Measurements from ENCODE around the gene ADGRV1. TPM values are rescaled to one million over a fixed set of nuclear protein-coding genes. Genes with fewer than 3 reads are reported as not detected.

ADGRV1 gene
- polyA plus RNA-seq, 2 of the 4 experiments (the other 2 are of a cell fraction), result 0.70 to 3.7 TPM

DNA sequence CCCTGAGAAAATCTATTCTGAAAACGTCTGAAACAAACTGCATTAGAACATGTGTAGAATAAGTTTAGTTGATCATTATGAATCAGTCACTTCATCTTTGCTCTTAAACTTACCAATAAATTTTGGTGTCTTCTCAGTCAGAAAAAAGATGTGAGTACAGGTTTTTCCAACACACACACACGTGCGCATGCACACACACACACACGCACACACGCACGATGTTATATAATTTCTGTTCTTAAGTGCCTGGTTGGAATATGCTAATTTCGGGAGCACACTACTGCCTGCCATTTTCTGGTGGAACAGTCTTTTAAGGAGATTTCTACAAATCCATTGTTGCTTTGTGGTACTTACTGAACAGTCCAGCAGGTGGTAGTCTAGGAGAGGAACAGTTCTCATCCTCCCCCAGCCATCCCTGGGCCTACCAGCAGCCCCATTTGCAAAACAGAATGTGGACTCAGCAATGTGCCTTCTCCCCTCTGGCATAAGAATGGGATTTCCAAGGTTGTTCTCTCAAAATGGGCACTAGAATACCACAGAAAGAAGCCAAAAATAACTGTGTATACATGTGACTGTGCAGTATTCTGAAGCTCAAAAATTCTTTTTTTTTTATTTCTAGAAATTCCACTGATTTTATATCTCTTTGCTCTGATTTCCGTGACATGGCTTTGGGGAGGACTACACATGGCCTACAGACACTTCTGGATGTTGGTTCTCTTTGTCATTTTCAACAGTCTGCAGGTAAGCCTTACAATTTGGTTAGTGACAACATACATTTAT, 543.2 kb downstream of the ADGRV1 start:
- H3K27ac ChIP-seq, result peak overlapping the region; percentile 32 to 78
- CTCF ChIA-PET, result interaction anchor here (0.5 to 4.2 kb wide), 18 partner anchors 8 to 286 kb away, joined by 3 to 48 read pairs (median 4); partner anchors contain the start of gene ARRDC3

DNA sequence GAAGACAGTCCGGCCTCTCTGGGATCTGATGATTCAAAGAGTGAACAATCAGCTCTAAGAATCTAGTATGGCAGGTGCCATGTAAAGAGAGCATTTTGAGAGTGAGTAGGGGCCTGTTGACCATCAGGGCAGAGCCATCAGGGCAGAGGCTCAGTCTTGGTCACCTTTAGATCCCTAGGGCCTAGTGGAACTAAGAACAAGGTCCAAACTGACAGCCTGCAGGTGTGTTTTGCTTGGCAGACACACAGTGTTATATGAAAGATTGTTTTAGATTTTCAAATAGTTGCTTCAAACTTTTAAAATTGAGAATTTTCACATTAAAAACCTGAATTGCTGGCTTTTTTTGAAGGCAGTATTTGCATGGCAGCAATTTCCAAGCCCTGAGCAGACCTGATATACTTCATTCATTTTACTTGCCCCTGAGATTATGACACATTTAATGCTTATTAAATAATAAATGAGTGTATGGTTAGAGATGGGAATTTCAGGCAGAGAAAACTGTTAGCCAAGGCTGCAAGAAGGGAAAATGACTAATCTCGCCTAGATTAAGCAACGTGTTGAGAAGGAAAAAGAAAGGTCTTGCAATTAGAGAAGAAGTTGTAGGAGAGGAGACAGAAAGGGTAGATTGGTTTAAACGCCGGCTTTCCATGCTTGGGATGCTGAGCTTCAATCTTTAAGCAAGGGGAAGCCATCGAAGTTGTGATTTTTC, 544.9 kb downstream of the ADGRV1 start:
- no peak for ATAC-seq
- CTCF ChIA-PET, result interaction anchor here (0.7 to 4.2 kb wide), 11 partner anchors 10 to 304 kb away, joined by 3 to 48 read pairs (median 5); partner anchors contain the start of gene ARRDC3
- no peak overlapping the region for H3K4me3 ChIP-seq
- 84% methylated on average over 6 of the region's 6 CpGs for WGBS (ENCODE audit: missing lambda C conversion rate)
- H3K27ac ChIP-seq, result peak overlapping the region in 1 of 2 experiments; percentile 52; a peak in 3 of 6 replicates
- POLR2A ChIA-PET, result interaction anchor here (2.5 kb wide), 1 partner anchor 279 kb away, joined by 8 read pairs; the partner anchor contains the start of gene ARRDC3
- no peak for DNase-seq (ENCODE audit: low read depth in 1 of 2, low spot score in 1 of 2)
- peaks cover 8% of the 10 kb centered on the region; the same call in 2 of the 3 replicates for H3K9me3 ChIP-seq
- FAIRE-seq, result no peak
- H3K4me2 ChIP-seq, result no peak overlapping the region
- peaks cover 8% of the 10 kb centered on the region; the same call in 2 of the 3 replicates for H3K4me1 ChIP-seq
- TF ChIP-seq POLR2A (IDR thresholded peaks at IDR 0.05; ENCODE audit: low read length) (no peak), FOXS1 (CRISPR knock-in tag; IDR thresholded peaks at IDR 0.05) (no peak), HOXA7 (CRISPR knock-in tag; IDR thresholded peaks at IDR 0.05) (no peak), NFE2L2 (conservative IDR thresholded peaks at IDR 0.05; ENCODE audit: low read length) (no peak), NR3C1 (IDR thresholded peaks at IDR 0.05) (no peak), TP53 (CRISPR knock-in tag; IDR thresholded peaks at IDR 0.05) (no peak), CBX2 (IDR thresholded peaks at IDR 0.05; ENCODE audit: borderline replicate concordance, low read depth) (no peak), SREBF2 (IDR thresholded peaks at IDR 0.05) (no peak), TFCP2L1 (CRISPR knock-in tag; IDR thresholded peaks at IDR 0.05) (no peak), HOXB5 (CRISPR knock-in tag; IDR thresholded peaks at IDR 0.05) (no peak), HEYL (CRISPR knock-in tag; IDR thresholded peaks at IDR 0.05) (no peak)
- TF ChIP-seq, protein P1, sequence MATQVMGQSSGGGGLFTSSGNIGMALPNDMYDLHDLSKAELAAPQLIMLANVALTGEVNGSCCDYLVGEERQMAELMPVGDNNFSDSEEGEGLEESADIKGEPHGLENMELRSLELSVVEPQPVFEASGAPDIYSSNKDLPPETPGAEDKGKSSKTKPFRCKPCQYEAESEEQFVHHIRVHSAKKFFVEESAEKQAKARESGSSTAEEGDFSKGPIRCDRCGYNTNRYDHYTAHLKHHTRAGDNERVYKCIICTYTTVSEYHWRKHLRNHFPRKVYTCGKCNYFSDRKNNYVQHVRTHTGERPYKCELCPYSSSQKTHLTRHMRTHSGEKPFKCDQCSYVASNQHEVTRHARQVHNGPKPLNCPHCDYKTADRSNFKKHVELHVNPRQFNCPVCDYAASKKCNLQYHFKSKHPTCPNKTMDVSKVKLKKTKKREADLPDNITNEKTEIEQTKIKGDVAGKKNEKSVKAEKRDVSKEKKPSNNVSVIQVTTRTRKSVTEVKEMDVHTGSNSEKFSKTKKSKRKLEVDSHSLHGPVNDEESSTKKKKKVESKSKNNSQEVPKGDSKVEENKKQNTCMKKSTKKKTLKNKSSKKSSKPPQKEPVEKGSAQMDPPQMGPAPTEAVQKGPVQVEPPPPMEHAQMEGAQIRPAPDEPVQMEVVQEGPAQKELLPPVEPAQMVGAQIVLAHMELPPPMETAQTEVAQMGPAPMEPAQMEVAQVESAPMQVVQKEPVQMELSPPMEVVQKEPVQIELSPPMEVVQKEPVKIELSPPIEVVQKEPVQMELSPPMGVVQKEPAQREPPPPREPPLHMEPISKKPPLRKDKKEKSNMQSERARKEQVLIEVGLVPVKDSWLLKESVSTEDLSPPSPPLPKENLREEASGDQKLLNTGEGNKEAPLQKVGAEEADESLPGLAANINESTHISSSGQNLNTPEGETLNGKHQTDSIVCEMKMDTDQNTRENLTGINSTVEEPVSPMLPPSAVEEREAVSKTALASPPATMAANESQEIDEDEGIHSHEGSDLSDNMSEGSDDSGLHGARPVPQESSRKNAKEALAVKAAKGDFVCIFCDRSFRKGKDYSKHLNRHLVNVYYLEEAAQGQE (IDR thresholded peaks at IDR 0.05), result no peak
- TF ChIP-seq, protein P2, sequence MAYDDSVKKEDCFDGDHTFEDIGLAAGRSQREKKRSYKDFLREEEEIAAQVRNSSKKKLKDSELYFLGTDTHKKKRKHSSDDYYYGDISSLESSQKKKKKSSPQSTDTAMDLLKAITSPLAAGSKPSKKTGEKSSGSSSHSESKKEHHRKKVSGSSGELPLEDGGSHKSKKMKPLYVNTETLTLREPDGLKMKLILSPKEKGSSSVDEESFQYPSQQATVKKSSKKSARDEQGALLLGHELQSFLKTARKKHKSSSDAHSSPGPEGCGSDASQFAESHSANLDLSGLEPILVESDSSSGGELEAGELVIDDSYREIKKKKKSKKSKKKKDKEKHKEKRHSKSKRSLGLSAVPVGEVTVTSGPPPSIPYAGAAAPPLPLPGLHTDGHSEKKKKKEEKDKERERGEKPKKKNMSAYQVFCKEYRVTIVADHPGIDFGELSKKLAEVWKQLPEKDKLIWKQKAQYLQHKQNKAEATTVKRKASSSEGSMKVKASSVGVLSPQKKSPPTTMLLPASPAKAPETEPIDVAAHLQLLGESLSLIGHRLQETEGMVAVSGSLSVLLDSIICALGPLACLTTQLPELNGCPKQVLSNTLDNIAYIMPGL (CRISPR knock-in tag; IDR thresholded peaks at IDR 0.05; ENCODE audit: borderline replicate concordance), result no peak

More for the DNA sequence above, 543.2 kb downstream of the ADGRV1 start:
- POLR2A ChIA-PET, result interaction anchor here (0.6 to 2.5 kb wide), 2 partner anchors 199 to 281 kb away, joined by 3 to 8 read pairs; partner anchors contain the start of gene ARRDC3
- H3K4me3 ChIP-seq, result no peak overlapping the region
- TF ChIP-seq, protein P3, sequence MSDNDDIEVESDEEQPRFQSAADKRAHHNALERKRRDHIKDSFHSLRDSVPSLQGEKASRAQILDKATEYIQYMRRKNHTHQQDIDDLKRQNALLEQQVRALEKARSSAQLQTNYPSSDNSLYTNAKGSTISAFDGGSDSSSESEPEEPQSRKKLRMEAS (IDR thresholded peaks at IDR 0.05), result 0 out of 2 replicates have a peak, but pooled peaks have one; percentile 41
- TF ChIP-seq RFX5 (IDR thresholded peaks at IDR 0.05) (no peak), CHD2 (IDR thresholded peaks at IDR 0.05; ENCODE audit: low read length, partially characterized antibody) (no peak), ZNF302 (CRISPR knock-in tag; IDR thresholded peaks at IDR 0.05) (no peak), SMC3 (IDR thresholded peaks at IDR 0.05) (peak; percentile 98), RNF2 (IDR thresholded peaks at IDR 0.05; ENCODE audit: borderline replicate concordance, low read depth) (no peak), JUNB (IDR thresholded peaks at IDR 0.05) (no peak), HOXB5 (CRISPR knock-in tag; IDR thresholded peaks at IDR 0.05) (no peak), MAFK (IDR thresholded peaks at IDR 0.05; ENCODE audit: partially characterized antibody) (peak; percentile 77), EP300 (IDR thresholded peaks at IDR 0.05) (no peak), RAD21 (conservative IDR thresholded peaks at IDR 0.05 in 1 of 2, IDR thresholded peaks at IDR 0.05 in 1 of 2) (peak; percentile 97 to 98), FOXS1 (CRISPR knock-in tag; IDR thresholded peaks at IDR 0.05) (no peak), NPAS2 (CRISPR knock-in tag; IDR thresholded peaks at IDR 0.05; ENCODE audit: borderline replicate concordance) (no peak)
- TF ChIP-seq, protein P4, sequence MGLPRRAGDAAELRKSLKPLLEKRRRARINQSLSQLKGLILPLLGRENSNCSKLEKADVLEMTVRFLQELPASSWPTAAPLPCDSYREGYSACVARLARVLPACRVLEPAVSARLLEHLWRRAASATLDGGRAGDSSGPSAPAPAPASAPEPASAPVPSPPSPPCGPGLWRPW (IDR thresholded peaks at IDR 0.05), result no peak
- TF ChIP-seq, protein P5, sequence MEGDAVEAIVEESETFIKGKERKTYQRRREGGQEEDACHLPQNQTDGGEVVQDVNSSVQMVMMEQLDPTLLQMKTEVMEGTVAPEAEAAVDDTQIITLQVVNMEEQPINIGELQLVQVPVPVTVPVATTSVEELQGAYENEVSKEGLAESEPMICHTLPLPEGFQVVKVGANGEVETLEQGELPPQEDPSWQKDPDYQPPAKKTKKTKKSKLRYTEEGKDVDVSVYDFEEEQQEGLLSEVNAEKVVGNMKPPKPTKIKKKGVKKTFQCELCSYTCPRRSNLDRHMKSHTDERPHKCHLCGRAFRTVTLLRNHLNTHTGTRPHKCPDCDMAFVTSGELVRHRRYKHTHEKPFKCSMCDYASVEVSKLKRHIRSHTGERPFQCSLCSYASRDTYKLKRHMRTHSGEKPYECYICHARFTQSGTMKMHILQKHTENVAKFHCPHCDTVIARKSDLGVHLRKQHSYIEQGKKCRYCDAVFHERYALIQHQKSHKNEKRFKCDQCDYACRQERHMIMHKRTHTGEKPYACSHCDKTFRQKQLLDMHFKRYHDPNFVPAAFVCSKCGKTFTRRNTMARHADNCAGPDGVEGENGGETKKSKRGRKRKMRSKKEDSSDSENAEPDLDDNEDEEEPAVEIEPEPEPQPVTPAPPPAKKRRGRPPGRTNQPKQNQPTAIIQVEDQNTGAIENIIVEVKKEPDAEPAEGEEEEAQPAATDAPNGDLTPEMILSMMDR (IDR thresholded peaks at IDR 0.05), result peak; percentile 93
- TF ChIP-seq, protein P6, sequence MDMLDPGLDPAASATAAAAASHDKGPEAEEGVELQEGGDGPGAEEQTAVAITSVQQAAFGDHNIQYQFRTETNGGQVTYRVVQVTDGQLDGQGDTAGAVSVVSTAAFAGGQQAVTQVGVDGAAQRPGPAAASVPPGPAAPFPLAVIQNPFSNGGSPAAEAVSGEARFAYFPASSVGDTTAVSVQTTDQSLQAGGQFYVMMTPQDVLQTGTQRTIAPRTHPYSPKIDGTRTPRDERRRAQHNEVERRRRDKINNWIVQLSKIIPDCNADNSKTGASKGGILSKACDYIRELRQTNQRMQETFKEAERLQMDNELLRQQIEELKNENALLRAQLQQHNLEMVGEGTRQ (IDR thresholded peaks at IDR 0.05), result no peak
- TF ChIP-seq, protein P7, sequence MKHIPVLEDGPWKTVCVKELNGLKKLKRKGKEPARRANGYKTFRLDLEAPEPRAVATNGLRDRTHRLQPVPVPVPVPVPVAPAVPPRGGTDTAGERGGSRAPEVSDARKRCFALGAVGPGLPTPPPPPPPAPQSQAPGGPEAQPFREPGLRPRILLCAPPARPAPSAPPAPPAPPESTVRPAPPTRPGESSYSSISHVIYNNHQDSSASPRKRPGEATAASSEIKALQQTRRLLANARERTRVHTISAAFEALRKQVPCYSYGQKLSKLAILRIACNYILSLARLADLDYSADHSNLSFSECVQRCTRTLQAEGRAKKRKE (CRISPR knock-in tag; IDR thresholded peaks at IDR 0.05; ENCODE audit: low read depth), result no peak
- FAIRE-seq (peak; percentile 43), DNase-seq (ENCODE audit: low read depth in 1 of 2, low spot score in 1 of 2) (peak; percentile 65 to 88), ATAC-seq (peak; percentile 99)
- H3K4me1 ChIP-seq, result peaks cover 8% of the 10 kb centered on the region; the same call in 2 of the 3 replicates
- 18% methylated on average over 8 of the region's 8 CpGs for WGBS (ENCODE audit: missing lambda C conversion rate)
- H3K9me3 ChIP-seq, result peaks cover 8% of the 10 kb centered on the region; the same call in 2 of the 3 replicates
- H3K4me2 ChIP-seq, result peak overlapping the region; percentile 47
